ENCODE results near the gene NPHP4.

- TF ChIP-seq CTCF (optimal IDR thresholded peaks at IDR 0.05 in 1 of 3, IDR thresholded peaks at IDR 0.05 in 1 of 3, conservative IDR thresholded peaks at IDR 0.05 in 1 of 3; ENCODE audit: extremely low read depth in 1 of 3, insufficient read depth in 2 of 3, low read length in 3 of 3) (no peak), EZH2 (IDR thresholded peaks at IDR 0.05; ENCODE audit: low read length) (no peak)
Measured at GRCh38 chr1:6010554-6010953, 18.3 kb upstream of the NPHP4 start.
